HG03432 (cell line): ENCODE data around the gene RRH.
"Not testable (repeated sequence)": the region's sequence is repeated elsewhere in the genome, so short reads cannot be mapped to it uniquely, and the experiment has no call there.

Experiments used
- ATAC-seq: cut with Tn5 transposase; IDR thresholded peaks from one replicate; pipeline ENCODE4 v1.9.1; 2021; ENCODE audit warnings: mild to moderate bottlenecking, moderate library complexity; ENCODE audit not compliant: unreplicated experiment

Gene RRH

GRCh38 chr4:109836985-109837384, 9.2 kb downstream of the RRH start:
- ATAC-seq, result no peak

GRCh38 chr4:109846395-109847098, 18.8 kb downstream of the RRH start:
- ATAC-seq, result no peak

- ATAC-seq, result no peak
These were observed 20.2 kb downstream of the RRH start, which contains the start of gene LRIT3 for GRCh38 chr4:109847896-109848442. LRIT3 (plus strand) TSS chr4:109848107; CDS start chr4:109848202, 95 bp downstream.

DNA sequence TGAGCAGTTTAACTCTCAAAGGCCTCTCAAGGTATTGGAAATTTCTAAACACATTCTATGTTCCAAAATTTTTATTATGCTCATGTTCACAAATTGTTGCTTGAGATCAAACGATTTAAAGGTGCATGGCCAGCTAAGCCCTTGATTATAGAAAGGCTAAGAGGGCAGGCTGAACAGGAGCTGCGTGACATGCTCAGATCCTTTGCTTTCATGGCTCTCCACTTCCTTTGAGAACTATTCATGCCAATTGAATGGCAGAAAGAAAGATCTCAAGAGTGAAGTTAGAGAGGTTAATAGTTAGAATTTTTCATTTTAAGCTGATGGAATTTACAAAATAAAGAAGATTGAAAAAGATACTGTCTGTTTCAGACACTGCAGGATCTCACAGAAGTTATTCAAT, 20.7 kb downstream of the RRH start:
- ATAC-seq, result no peak

DNA sequence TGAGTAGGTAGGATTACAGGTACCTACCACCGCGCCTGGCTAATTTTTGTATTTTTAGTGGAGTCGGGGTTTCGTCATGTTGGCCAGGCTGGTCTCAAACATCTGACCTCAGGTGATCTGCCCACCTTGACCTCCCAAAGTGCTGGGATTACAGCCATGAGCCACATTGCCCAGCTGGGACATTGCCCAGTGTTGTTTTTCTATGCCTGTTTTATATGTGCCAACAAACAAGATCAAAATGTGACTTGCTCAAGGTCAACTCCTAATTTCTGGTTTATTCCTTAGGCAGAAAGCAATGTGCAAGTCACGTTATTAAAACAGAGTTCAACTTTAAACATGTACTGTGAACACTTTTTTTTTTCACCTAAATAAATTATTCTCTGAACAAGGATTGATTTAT, 22.8 kb downstream of the RRH start:
- ATAC-seq, result no peak

GRCh38 chr4:109859426-109860300, 31.9 kb downstream of the RRH start:
- ATAC-seq, result not testable (repeated sequence)

DNA sequence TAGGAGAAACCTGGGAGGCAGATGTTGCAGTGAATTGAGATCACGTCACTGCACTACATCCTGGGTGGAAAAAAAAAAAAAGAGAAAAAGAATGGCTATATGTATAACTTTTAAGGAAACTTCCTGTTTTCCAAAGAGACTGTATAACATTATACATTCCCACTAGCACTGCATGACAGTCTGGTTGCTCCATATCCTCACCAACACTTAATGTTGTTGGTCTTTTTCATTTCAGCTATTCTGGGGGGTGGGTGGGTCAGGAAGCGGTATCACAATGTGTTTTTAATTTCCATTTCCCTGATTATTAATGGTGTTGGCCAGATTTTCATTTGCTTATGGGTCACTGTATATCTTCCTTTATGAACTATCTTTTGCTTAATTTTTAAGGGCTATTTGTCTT, 33.5 kb downstream of the RRH start:
- ATAC-seq, result no peak

DNA sequence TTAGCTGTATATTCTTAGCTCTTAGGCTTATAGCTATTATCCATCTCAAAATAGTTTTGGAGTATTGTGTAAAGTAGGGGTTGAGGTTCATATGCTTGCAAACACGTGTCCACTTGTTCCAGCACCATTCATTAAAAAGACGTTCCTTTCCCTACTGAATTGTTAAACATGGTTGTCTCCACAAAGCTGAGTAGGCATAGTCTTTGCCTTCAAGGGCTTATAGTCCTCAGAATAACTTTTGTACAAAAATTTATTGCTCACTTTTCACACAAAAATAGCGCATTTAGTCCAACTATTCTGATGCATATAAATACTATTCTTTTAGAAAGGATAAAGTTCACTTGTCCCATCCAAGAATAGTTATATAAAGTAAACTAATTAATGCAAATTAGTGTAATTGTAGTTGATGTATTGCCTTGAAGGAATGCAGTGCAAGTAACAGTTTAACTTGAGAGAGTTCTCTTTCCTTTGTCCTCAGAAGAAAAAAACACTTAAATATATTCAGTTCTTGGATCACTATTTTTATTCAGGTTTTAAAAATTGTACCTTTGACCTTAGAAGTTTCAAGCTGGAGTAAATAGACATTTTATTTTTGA, 34.2 kb downstream of the RRH start:
- no peak for ATAC-seq

DNA sequence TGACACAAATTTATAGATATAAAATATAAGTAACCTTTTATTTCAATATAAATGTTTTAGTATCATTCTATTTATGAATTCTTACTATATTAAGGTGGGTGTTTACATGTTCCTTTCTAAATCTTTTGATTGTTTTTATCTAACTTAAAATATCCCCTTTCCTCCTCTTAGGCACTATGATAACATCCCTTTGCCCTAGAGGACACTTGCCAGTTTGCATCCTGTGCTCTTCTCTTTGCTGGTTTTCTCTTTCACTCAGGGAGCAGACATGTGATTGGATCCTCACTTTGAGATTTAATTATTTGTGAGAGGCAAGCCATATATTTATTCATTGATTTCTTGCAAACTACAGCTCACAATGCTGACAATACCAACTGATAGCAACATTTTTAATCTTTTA, 36.4 kb downstream of the RRH start:
- no peak for ATAC-seq

DNA sequence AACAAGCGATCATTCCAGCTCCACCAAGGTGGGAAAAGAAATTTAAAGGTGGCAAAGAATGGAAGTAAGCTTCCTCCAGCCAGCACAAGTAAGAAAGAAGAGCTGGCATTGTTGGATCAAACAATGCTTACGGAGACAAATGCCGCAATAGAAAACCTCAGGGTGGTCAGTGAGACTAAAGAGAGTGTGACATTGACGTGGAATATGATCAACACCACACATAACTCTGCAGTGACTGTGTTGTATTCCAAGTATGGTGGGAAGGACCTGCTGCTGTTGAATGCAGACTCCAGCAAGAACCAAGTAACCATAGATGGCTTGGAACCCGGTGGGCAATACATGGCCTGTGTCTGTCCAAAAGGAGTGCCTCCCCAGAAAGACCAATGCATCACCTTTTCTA, 42.3 kb downstream of the RRH start:
- no peak for ATAC-seq

GRCh38 chr4:109872065-109872464, 44.3 kb downstream of the RRH start:
- ATAC-seq, result no peak

DNA sequence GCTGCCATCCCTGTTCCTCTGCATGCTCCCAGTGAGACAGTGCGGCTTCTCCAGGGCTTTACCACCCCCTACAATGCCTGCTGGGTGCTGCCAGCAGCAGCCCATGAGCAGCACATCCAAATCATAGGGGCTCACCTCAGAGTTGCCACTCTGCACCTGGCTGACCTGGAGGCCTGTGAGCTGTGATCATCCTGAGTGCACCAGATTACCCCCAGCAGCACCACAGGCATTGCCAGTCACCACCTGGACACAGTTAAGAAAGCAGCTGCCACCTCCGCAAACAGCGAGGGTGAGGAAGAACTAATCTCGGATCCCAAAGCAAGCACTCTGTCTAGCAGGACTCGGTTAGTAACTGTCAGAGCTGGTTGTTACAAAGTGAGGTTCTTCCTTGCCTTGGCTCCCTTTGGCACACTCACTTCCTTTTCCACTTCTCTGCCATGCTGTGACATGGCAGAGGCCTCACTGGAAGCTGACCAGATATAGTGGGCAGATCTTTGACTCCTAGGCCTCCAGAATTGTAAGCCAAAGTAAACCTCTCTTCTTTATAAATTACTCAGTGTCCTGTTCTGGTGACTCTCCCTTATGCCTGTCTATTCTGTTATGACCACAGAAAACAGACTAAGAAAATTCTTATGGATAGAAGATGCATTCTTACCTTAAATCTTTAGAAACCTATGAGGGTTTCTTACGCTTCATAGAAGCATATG, 45.3 kb downstream of the RRH start:
- no peak for ATAC-seq

DNA sequence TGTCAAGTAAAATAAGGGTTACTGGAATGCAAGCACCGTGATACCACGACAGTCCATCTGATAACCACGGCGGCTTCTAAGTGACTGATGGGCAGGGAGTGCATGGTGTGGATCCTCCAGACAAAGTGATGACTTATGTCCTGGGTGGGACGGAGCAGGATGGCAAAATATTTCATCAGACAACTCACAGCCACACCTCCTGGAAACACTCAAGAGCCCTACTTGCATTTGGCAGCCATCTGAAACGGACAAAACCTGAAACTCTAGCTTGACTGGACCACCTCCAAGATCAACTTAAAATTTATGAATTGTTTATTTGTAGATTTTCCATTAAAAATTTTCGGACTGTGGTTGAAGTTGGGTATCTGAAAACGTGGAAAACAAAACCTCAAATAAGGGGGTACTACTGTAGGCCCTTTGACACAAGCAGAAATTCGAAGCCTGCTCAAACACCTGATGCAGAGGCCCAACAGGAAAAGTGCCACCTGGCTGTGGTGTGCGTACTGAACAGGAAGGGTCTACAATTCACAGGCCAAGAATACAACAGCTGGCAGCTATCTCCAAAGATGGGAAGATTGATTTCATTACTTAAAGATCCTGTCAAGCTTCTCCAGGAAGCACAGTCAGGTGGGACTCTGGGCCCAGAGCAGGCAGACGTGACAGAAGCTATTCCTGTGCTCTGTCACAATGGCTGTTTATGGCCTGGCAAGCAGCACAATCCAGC, 46.2 kb downstream of the RRH start:
- no peak for ATAC-seq

- ATAC-seq, result no peak
These were observed 47.3 kb downstream of the RRH start for GRCh38 chr4:109875106-109875505.

- ATAC-seq, result not testable (repeated sequence)
These were observed 47.8 kb downstream of the RRH start for GRCh38 chr4:109875553-109875952.

GRCh38 chr4:109876634-109877265, 49.0 kb downstream of the RRH start:
- no peak for ATAC-seq

DNA sequence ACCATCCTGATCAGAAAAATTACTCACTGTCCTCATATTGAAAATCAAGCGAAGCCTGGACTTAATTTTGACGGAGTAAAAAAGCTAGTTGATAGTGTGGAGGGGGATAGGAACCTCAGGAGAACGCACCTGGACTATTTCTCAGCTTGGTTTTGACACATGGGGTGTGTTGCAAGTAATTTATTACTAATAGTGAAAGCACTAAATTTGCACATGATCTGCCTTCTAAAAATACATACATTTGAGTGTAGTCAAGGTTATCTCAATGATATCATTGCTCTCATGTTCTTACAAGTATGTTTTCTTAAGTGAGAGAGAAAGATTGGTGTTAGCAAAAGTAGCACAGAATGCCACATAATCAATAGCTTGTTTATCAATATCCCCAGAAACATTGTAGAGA, 49.6 kb downstream of the RRH start:
- peak; percentile 91 for ATAC-seq

GRCh38 chr4:109878355-109878754, 50.6 kb downstream of the RRH start:
- no peak for ATAC-seq

DNA sequence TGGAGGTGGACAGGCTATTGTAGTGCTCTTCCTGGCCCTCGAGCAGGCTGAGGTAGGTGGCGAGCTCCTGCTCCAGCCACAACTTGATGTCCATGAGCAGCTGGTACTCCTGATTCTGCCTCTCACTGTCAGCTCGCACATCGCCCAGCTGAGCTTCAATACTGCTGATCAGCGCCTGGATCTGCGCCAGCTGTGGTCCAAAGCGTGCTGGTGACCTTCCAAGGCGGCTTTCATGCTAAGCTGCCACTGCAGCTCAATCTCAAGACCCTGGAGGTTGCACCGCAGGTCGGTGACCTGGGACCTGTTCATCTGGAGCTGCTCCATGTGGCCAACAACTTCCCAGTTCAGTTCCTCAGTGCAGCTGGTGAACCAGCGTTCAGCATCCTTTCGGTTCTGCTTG, 51.3 kb downstream of the RRH start:
- no peak for ATAC-seq
